Heart left ventricle (tissue), 16 donors: ENCODE data around the gene RAB3GAP2. TPM values are rescaled to one million over a fixed set of nuclear protein-coding genes. Genes with fewer than 3 reads are reported as not detected.

ENCODE experiments used
- ATAC-seq, 4 donors: fragments of 200-7000 bp; cut with Tn5 transposase; one replicate each; pipeline ENCODE4 v1.9.1; 2020 to 2022; ENCODE audit warnings: moderate library complexity in 4 of 4, mild to moderate bottlenecking in 3 of 4, moderate number of reproducible peaks in 1 of 4
- DNase-seq, 5 donors: peaks; one replicate each; pipeline ENCODE4 v3.0.0-alpha.2; 2020
- H3K27ac ChIP-seq, 12 donors: fragments of 200-600 bp; sonication (generic) in 4 of 12; one replicate each; pipeline versions ENCODE4 v1.5.0 to v1.8.0; 2016 to 2022; ENCODE audit warnings: mild to moderate bottlenecking in 2 of 12
- H3K27me3 ChIP-seq, 9 donors: fragments of 200-600 bp; sonication (generic) in 2 of 9; one replicate each; pipeline versions ENCODE4 v1.5.1 to v1.8.0; 2016 to 2022; ENCODE audit warnings: mild to moderate bottlenecking in 3 of 9
- H3K36me3 ChIP-seq, 9 donors: fragments of 200-600 bp; sonication (generic) in 2 of 9; one replicate each; pipeline versions ENCODE4 v1.5.0 to v1.8.0; 2018 to 2022; ENCODE audit warnings: mild to moderate bottlenecking in 2 of 9
- H3K4me1 ChIP-seq, 12 donors: fragments of 200-600 bp; sonication (generic) in 4 of 12; one replicate each; pipeline versions ENCODE4 v1.5.0 to v1.8.0; 2016 to 2022; ENCODE audit warnings: mild to moderate bottlenecking in 3 of 12
- H3K4me3 ChIP-seq, 12 donors: fragments of 200-600 bp; sonication (generic) in 4 of 12; one replicate each; pipeline versions ENCODE4 v1.5.0 to v1.8.0; 2017 to 2022; ENCODE audit warnings: mild to moderate bottlenecking in 9 of 12, moderate library complexity in 4 of 12
- H3K9me3 ChIP-seq, 12 donors: fragments of 200-600 bp; sonication (generic) in 4 of 12; one replicate each; pipeline versions ENCODE4 v1.5.0 to v1.8.0; 2016 to 2022; ENCODE audit warnings: mild to moderate bottlenecking in 1 of 12
- CTCF ChIP-seq, 12 donors: fragments of 200-600 bp; sonication (generic) in 4 of 12; IDR thresholded peaks; one replicate each; pipeline versions ENCODE4 v1.5.0 to v1.8.0; 2018 to 2022; ENCODE audit warnings: antibody characterized with exemption in 12 of 12, mild to moderate bottlenecking in 5 of 12
- POLR2A ChIP-seq, 2 donors: fragments of 450-650 bp; IDR thresholded peaks; one replicate each; pipeline ENCODE4 v1.6.1; 2017; ENCODE audit warnings: antibody characterized with exemption in 2 of 2, mild to moderate bottlenecking in 2 of 2, moderate library complexity in 2 of 2
- WGBS, 4 donors: extraction: QIAGEN DNeasy Blood & Tissue Kit in 2 of 4; methylation state at CpG; one replicate each; pipeline versions ENCODE4 v1.1.5 to v1.1.7; 2013 to 2018; 5-methylcytosine and 5-hydroxymethylcytosine counted together
- intact Hi-C, 10 donors: fragments of 100-400 bp; cut with DNase I; formaldehyde crosslinking; loops; one replicate each; pipeline versions ENCODE4 v1.11.1 to v1.14.2; 2022
- polyA plus RNA-seq, 2 donors: library from polyadenylated mRNA; stranded (reverse); fragments of 200-250 nt; gene quantifications; one replicate each; pipeline ENCODE4 v1.2.3, GENCODE V29; 2013
- total RNA-seq, 9 donors: library from RNA; depleted of rRNA in 2 of 9; stranded (reverse); fragments of >200 nt in 2 of 9; fragmentation: NEBNext Ultra II Directional in 3 of 9; extraction: Animal tissue kit (Norgen Biotek cat#: 25700) in 3 of 9; gene quantifications; one replicate each; pipeline versions ENCODE4 v1.1.0 to v1.2.4, GENCODE V29; 2016 to 2023
- donor health status: ischemic (EF 13 %, LVEDD 7.1; RV severe dilation, severe dysfunction).
- donor health status: healthy with polysubstance abuse.
- donor health status: DM: no; HTN: yes; CAD: no.
- donor health status: DM: no; HTN: no; CAD: no.
- donor health status: ischemic (EF 25% LVEDD 6.9; RV normal size, moderate dysfunction).
- donor health status: ischemic (EF 25% LVEDD 5.7; RV mildly dilated, moderate dysfunction).
- donor health status: healthy.
- donor health status: DM: yes; HTN: yes; CAD: no.
- donor health status: ischemic (EF 35%, LVEDD 5.7; RV mildly dilated, moderate dysfunction).
- donor health status: nonischemic (EF 11% LVEDD 7.7; RV severe dilation, severe dysfunction).
- donor health status: DM: yes; HTN: yes; CAD: no.
- donor health status: PGD.
- donor health status: ischemic (EF 29% LVEDD 5.4; RV normal size, mild dysfunction).
- donor health status: nonischemic (EF 23%, LVEDD 6.1; RV moderate dilation, normal function).

RAB3GAP2 gene
- total and polyA plus RNA-seq, 11 donors = 6.5 to 39.3 (median 24.7) TPM

- H3K9me3 ChIP-seq = no peaks in the 10 kb centered on the region
- no peak for ATAC-seq
- TF ChIP-seq CTCF (IDR thresholded peaks at IDR 0.05) = no peak
- no peak for TF ChIP-seq POLR2A (IDR thresholded peaks at IDR 0.05)
- H3K36me3 ChIP-seq = peaks cover 0 to 100% (median 91%) of the 10 kb centered on the region in 9 donors
- no peak overlapping the region for H3K4me3 ChIP-seq
- 93 to 97% (median 95%) methylated on average over 2 of the region's 2 CpGs for WGBS, 4 donors
- H3K4me1 ChIP-seq = no peaks in the 10 kb centered on the region
- no peaks in the 10 kb centered on the region for H3K27me3 ChIP-seq
- no peak overlapping the region for H3K27ac ChIP-seq
- intact Hi-C loops = no loop called here
- DNase-seq = no peak
Observed at GRCh38 chr1:220188538-220188937, 83.7 kb downstream of the RAB3GAP2 start.

GRCh38 chr1:220186752-220187151 lies 85.5 kb downstream of the RAB3GAP2 start:
- Histone ChIP-seq H3K27ac (no peak overlapping the region), H3K9me3 (no peaks in the 10 kb centered on the region), H3K4me1 (no peaks in the 10 kb centered on the region), H3K27me3 (no peaks in the 10 kb centered on the region), H3K4me3 (no peak overlapping the region), H3K36me3 (peaks cover 0 to 100% (median 91%) of the 10 kb centered on the region in 9 donors)
- 95 to 97% (median 95%) methylated on average over 2 of the region's 2 CpGs for WGBS, 4 donors
- intact Hi-C loops = no loop called here
- TF ChIP-seq CTCF (IDR thresholded peaks at IDR 0.05) = no peak
- no peak for TF ChIP-seq POLR2A (IDR thresholded peaks at IDR 0.05)
- no peak for DNase-seq
- ATAC-seq = no peak

GRCh38 chr1:220184506-220184905 lies 87.7 kb downstream of the RAB3GAP2 start:
- Histone ChIP-seq H3K9me3 (no peaks in the 10 kb centered on the region), H3K27me3 (no peaks in the 10 kb centered on the region), H3K4me1 (no peaks in the 10 kb centered on the region), H3K36me3 (peaks cover 0 to 99% (median 88%) of the 10 kb centered on the region in 9 donors), H3K27ac (no peak overlapping the region), H3K4me3 (no peak overlapping the region)
- WGBS, 4 donors = 87 to 96% (median 94%) methylated on average over 1 of the region's 1 CpG
- intact Hi-C loops = no loop called here
- DNase-seq = no peak
- no peak for TF ChIP-seq POLR2A (IDR thresholded peaks at IDR 0.05)
- TF ChIP-seq CTCF (IDR thresholded peaks at IDR 0.05) = no peak
- no peak for ATAC-seq

GRCh38 chr1:220182656-220183055 lies 89.6 kb downstream of the RAB3GAP2 start:
- Histone ChIP-seq H3K27ac (no peak overlapping the region), H3K27me3 (no peaks in the 10 kb centered on the region)
- no peak for TF ChIP-seq CTCF (IDR thresholded peaks at IDR 0.05)
- TF ChIP-seq POLR2A (IDR thresholded peaks at IDR 0.05) = no peak

More at GRCh38 chr1:220182656-220183055, 89.6 kb downstream of the RAB3GAP2 start:
- Histone ChIP-seq H3K9me3 (no peaks in the 10 kb centered on the region), H3K36me3 (peaks cover 0 to 85% (median 72%) of the 10 kb centered on the region in 9 donors), H3K4me1 (no peaks in the 10 kb centered on the region), H3K4me3 (no peak overlapping the region)
- ATAC-seq (no peak), DNase-seq (no peak)
- intact Hi-C loops = no loop called here
- 69 to 75% (median 73%) methylated on average over 2 of the region's 2 CpGs for WGBS, 4 donors
